Left cardiac atrium (tissue), 4 donors: ENCODE measurements around the gene GRK7. TPM values are rescaled to one million over a fixed set of nuclear protein-coding genes. Genes with fewer than 3 reads are reported as not detected.
A peak's percentile ranks its signal among the peaks of the same experiment; 100 is the strongest.
"Not testable (repeated sequence)": the region's sequence is repeated elsewhere in the genome, so short reads cannot be mapped to it uniquely, and the experiment has no call there.

ENCODE experiments used
- ATAC-seq, 2 donors: fragments of 200-7000 bp; cut with Tn5 transposase; one replicate each; pipeline ENCODE4 v1.9.1; 2020; ENCODE audit warnings: mild to moderate bottlenecking in 2 of 2, moderate library complexity in 2 of 2
- DNase-seq: peaks from one replicate; pipeline ENCODE4 v3.0.0-alpha.2; 2020
- intact Hi-C, 2 donors: fragments of 100-400 bp; cut with DNase I; formaldehyde crosslinking; loops; one replicate each; pipeline versions ENCODE4 v1.14.1 to v1.15.1; 2022 to 2023
- total RNA-seq, 2 donors: library from RNA; stranded (reverse); fragmentation: NEBNext Ultra II Directional; extraction: Animal tissue kit (Norgen Biotek cat#: 25700); gene quantifications; one replicate each; pipeline ENCODE4 v1.2.1, GENCODE V29; 2021
- donor health status: DM: no; HTN: yes; CAD: no.
- donor health status: DM: no; HTN: yes; CAD: no; lungs with severe emphysema.
- donor health status: DM: yes; HTN: yes; CAD: no.
- donor health status: Dilated cardiomyopathy.

GRK7 gene
- total RNA-seq, 2 donors from 2014 or later = not detected

DNA sequence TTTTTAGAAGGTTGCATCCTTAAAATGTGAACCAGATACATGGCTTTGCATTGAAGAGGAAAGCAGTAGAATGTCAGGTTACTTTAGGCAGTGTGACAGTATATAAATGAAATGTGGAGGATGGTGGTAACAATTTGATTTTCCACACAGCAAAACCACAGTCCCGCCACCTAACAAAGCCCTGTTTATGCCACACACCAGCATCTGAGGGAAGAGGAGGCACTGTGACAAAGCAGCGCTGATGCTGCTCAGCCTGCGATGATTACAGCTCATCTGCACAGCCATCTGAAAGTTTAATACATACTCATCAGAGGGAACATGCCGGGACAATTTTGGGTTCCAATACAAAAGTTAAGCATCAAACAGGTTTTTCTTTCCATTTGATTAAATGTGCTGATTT is 16.2 kb upstream of the GRK7 start:
- intact Hi-C loops = no loop called here
- ATAC-seq = no peak
- no peak for DNase-seq

DNA sequence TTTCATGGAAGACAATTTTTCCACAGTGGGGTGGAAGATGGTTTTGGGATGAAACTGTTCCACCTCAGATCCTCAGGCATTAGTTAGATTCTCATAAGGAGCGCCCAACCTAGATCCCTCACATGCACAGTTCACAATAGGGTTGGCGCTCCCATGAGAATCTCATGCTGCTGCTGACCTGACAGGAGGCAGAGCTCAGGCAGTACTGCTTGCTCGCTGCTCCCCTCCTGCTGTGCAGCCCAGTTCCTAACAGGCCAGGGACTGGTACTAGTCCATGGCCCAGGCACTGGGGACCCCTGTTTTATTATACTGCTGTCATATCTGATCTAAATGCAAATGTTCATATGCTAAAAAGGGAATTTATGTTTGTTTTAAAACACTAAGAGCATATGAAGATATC is 9.8 kb upstream of the GRK7 start:
- ATAC-seq (no peak), DNase-seq (no peak)
- intact Hi-C loops = no loop called here

- no peak for ATAC-seq
- no peak for DNase-seq
- intact Hi-C loops = no loop called here
Measured at GRCh38 chr3:141754032-141754431, 9.2 kb upstream of the GRK7 start.

DNA sequence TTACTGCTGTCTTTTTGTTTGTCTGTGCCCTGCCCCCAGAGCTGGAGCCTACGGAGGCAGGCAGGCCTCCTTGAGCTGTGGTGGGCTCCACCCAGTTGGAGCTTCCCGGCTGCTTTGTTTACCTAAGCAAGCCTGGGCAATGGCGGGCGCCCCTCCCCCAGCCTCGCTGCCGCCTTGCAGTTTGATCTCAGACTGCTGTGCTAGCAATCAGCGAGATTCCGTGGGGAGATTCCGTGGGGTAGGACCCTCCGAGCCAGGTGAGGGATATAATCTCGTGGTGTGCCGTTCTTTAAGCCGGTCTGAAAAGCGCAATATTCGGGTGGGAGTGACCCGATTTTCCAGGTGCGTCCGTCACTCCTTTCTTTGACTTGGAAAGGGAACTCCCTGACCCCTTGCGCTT is 656 bp upstream of the GRK7 start:
- DNase-seq, ATAC-seq, intact Hi-C loops: not testable (repeated sequence)

GRCh38 chr3:141764045-141764444 is 837 bp downstream of the GRK7 start:
- no peak for ATAC-seq
- no peak for DNase-seq
- intact Hi-C loops = no loop called here

- DNase-seq (no peak), ATAC-seq (no peak)
- intact Hi-C loops = no loop called here
Measured at GRCh38 chr3:141764465-141764864, 1.3 kb downstream of the GRK7 start.

DNA sequence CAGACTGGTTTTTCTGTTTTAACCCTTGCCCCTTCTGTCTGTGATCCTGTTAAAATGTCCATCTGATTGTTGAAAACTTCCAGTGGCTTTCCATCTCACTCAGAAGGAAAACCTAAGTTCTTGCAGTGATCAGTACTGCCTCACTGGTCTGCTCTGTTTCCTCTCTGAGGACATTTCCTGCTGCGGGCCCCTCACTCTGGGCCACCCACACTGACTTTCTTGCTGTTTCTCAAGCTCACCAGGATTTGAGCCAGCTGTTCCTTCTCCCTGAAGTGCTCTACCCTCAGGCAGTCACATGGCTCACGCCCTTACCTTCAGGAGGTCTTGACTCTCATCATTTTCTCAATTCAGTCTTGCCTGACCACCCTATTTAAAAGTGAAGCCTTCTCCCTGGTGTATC is 1.8 kb downstream of the GRK7 start:
- no peak for ATAC-seq
- intact Hi-C loops = no loop called here
- no peak for DNase-seq

- no peak for ATAC-seq
- intact Hi-C loops = no loop called here
- DNase-seq = no peak
Measured at GRCh38 chr3:141767066-141767465, 3.9 kb downstream of the GRK7 start.

GRCh38 chr3:141769221-141769894 is 6.2 kb downstream of the GRK7 start:
- intact Hi-C loops = no loop called here
- DNase-seq = no peak

GRCh38 chr3:141773676-141774075 is 10.5 kb downstream of the GRK7 start:
- DNase-seq (no peak), ATAC-seq (no peak)
- intact Hi-C loops = no loop called here

More at GRCh38 chr3:141769221-141769894, 6.2 kb downstream of the GRK7 start:
- no peak for ATAC-seq

DNA sequence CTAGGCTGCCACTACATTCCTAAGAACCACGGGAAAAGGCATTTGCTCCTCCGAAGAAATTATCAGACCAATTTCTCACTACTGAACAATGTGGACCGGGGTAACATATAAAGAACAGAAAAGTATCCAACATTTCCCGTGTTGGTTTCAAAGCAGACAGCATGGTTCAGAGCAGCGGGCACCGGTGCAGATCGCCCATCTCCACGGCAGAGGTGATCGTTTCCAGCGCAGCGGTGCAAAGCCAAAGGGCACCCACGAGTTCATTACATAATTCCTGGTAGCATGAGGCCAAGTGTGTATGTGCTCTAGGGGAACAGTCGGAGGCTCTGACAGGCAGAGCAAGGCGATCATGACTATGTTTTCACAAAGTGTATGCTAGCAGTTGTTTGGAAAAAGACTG is 13.2 kb downstream of the GRK7 start:
- no peak for ATAC-seq
- intact Hi-C loops = no loop called here

DNA sequence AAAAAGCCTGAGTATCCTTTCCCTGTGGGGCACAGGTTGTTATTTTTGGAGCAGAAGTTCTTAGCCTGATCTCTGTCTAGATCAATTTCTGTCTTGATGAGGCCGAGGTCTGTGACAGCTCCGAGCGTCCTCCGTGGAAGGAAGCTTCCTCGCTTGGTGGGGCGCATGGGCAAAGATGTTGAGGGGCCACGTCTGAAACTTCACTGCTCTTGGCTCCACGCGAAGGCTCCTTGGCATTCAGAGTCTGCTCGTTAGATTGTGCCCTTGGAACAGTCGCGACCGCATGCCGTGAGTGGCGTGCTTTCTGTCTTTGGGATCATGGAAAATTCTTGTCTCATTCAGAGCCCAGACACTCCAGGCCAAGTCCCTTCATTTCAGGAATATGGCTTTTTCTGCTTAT is 13.7 kb downstream of the GRK7 start:
- no peak for ATAC-seq
- no peak for DNase-seq
- intact Hi-C loops = no loop called here

More for the DNA sequence above, 13.2 kb downstream of the GRK7 start:
- no peak for DNase-seq

- intact Hi-C loops = no loop called here
- ATAC-seq (no peak), DNase-seq (no peak)
Measured at GRCh38 chr3:141777957-141778813, 15.0 kb downstream of the GRK7 start.

- ATAC-seq (no peak), DNase-seq (no peak)
- intact Hi-C loops = no loop called here
Measured at GRCh38 chr3:141779667-141780066, 16.5 kb downstream of the GRK7 start.

GRCh38 chr3:141782386-141782932 is 19.3 kb downstream of the GRK7 start:
- DNase-seq (no peak), ATAC-seq (no peak)
- intact Hi-C loops = no loop called here

DNA sequence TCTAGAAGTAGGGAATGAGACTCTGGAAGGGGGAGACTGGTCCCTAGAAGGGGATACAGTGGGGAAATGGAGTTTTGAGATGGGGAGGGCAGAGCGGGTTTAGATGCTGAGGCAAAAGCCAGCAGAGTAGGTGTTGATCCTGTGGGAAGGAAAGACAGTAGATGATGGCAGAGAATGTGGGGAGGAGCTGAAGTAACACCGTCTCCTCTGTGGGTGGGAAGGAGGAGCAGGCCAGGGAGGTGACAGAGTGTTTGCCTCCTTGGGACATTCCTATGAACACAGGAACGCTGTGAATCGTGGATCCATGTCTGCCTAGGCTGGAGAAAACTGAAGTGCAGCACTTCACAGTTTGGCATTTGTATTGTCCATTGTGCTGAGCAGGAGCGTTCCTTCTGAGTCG is 20.4 kb downstream of the GRK7 start:
- DNase-seq = no peak
- no peak for ATAC-seq
- intact Hi-C loops = no loop called here

DNA sequence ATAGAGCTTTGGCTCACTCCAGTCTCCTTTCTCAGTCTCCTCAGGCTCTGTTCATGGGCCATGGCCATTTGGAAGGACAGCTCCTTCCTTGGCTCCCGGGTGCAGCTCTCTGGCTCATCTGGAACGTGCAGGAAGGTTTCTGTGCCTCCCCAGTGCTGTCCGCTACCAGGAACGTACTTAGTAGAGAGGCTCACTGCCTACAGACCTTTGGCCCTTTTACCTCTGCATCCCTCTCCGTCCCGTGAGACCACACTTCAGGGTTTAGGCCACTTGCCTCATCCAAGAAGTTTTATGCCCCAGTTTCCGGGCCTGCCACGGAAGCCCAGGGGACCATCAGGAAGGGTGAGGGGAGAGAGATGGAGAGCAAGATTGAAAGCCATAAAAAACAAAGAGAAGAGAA is 20.9 kb downstream of the GRK7 start:
- no peak for DNase-seq
- intact Hi-C loops = no loop called here
- ATAC-seq = peak in 1 of 2 donors; percentile 81

DNA sequence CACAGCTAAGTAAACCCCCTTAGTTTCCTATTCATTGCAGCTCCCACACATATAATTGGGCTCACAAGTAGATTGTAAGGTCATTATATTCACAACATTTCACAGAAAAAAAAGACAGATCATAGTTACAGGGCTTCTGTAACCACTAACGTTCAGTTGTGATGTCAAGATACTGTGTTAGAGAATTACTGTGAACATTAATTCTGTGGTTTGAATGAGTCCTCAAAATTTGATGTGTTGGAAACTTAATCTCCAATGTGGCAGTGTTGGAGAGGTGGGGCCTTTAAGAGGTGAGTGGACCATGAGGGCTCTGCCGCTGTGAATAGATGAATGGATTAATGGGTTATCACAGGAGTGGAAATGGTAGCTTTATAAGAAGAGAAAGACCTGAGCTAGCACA is 21.3 kb downstream of the GRK7 start:
- intact Hi-C loops = no loop called here
- ATAC-seq = no peak
- no peak for DNase-seq

- intact Hi-C loops = no loop called here
- no peak for DNase-seq
- no peak for ATAC-seq
Measured at GRCh38 chr3:141788149-141788548, 24.9 kb downstream of the GRK7 start.

GRCh38 chr3:141788750-141789149 is 25.5 kb downstream of the GRK7 start:
- ATAC-seq, intact Hi-C loops, DNase-seq: not testable (repeated sequence)
